Measurements from ENCODE around the gene LRRC71.
A peak's percentile ranks its signal among the peaks of the same experiment; 100 is the strongest.
"Not testable (repeated sequence)": the region's sequence is repeated elsewhere in the genome, so short reads cannot be mapped to it uniquely, and the experiment has no call there.

LRRC71 gene

GRCh38 chr1:156908541-156908940, 11.9 kb upstream of the LRRC71 start:
- DNase-seq = no peak

- DNase-seq = no peak
Measured at GRCh38 chr1:156908955-156909354, 11.5 kb upstream of the LRRC71 start.

GRCh38 chr1:156909671-156910070, 10.8 kb upstream of the LRRC71 start:
- DNase-seq = no peak

- peak; percentile 65 to 71 for DNase-seq
Measured at GRCh38 chr1:156910309-156910782, 10.1 kb upstream of the LRRC71 start.

GRCh38 chr1:156911577-156912298, 8.7 kb upstream of the LRRC71 start:
- no peak for DNase-seq

- no peak for DNase-seq
Measured at GRCh38 chr1:156912310-156912709, 8.1 kb upstream of the LRRC71 start.

GRCh38 chr1:156912861-156913808, 7.3 kb upstream of the LRRC71 start:
- no peak for DNase-seq

- DNase-seq = no peak
Measured at GRCh38 chr1:156913809-156914387, 6.5 kb upstream of the LRRC71 start.

- no peak for DNase-seq
Measured at GRCh38 chr1:156914440-156914856, 6.0 kb upstream of the LRRC71 start.

GRCh38 chr1:156921053-156921529, 659 bp downstream of the LRRC71 start:
- no peak for DNase-seq

GRCh38 chr1:156922986-156923669, 2.7 kb downstream of the LRRC71 start:
- no peak for DNase-seq

- no peak for DNase-seq
Measured at GRCh38 chr1:156923670-156924477, 3.4 kb downstream of the LRRC71 start.

GRCh38 chr1:156924478-156925153, 4.2 kb downstream of the LRRC71 start:
- no peak for DNase-seq

GRCh38 chr1:156925154-156926010, 5.0 kb downstream of the LRRC71 start:
- DNase-seq = no peak

GRCh38 chr1:156926175-156926574, 5.7 kb downstream of the LRRC71 start:
- DNase-seq = peak; percentile 39 to 40

- not testable (repeated sequence) for DNase-seq
Measured at GRCh38 chr1:156926695-156927094, 6.3 kb downstream of the LRRC71 start.

GRCh38 chr1:156927215-156928042, 7.0 kb downstream of the LRRC71 start:
- DNase-seq = peak; percentile 64 to 66

- DNase-seq = no peak
Measured at GRCh38 chr1:156928043-156928602, 7.7 kb downstream of the LRRC71 start.

Measured in stimulated activated CD4-positive, alpha-beta T cell treated with anti-CD3 and anti-CD28 coated beads, Interleukin-2, amount 100 ng/mL, for 48 hours (primary cell).